ENCODE results near the gene PSMB10.

- TF ChIP-seq, protein P1, sequence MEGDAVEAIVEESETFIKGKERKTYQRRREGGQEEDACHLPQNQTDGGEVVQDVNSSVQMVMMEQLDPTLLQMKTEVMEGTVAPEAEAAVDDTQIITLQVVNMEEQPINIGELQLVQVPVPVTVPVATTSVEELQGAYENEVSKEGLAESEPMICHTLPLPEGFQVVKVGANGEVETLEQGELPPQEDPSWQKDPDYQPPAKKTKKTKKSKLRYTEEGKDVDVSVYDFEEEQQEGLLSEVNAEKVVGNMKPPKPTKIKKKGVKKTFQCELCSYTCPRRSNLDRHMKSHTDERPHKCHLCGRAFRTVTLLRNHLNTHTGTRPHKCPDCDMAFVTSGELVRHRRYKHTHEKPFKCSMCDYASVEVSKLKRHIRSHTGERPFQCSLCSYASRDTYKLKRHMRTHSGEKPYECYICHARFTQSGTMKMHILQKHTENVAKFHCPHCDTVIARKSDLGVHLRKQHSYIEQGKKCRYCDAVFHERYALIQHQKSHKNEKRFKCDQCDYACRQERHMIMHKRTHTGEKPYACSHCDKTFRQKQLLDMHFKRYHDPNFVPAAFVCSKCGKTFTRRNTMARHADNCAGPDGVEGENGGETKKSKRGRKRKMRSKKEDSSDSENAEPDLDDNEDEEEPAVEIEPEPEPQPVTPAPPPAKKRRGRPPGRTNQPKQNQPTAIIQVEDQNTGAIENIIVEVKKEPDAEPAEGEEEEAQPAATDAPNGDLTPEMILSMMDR (conservative IDR thresholded peaks at IDR 0.05; ENCODE audit: low read length) = no peak
- TF ChIP-seq EZH2phosphoT487 (IDR thresholded peaks at IDR 0.05; ENCODE audit: borderline replicate concordance) = no peak
Measured at GRCh38 chr16:67922740-67923139, 13.9 kb downstream of the PSMB10 start.

Measured in Loucy (cell line).